Vagina (tissue), 2 donors: Measurements from ENCODE around the gene TRNT1.

Experiments used
- POLR2A ChIP-seq, 2 donors: fragments of 450-650 bp; IDR thresholded peaks; one replicate each; pipeline ENCODE4 v1.6.1; 2017; ENCODE audit warnings: antibody characterized with exemption in 2 of 2, mild to moderate bottlenecking in 2 of 2, moderate library complexity in 2 of 2
- TF ChIP-seq, protein P1 (sequence below), 3 experiments: fragments of 450-650 bp in 2 of 3; fragments of 200-600 bp in 1 of 3; sonication (generic) in 1 of 3; IDR thresholded peaks; one replicate each; pipeline ENCODE4 v1.5.1; 2017 to 2019; ENCODE audit warnings: antibody characterized with exemption in 3 of 3, mild to moderate bottlenecking in 2 of 3, moderate library complexity in 2 of 3

DNA sequence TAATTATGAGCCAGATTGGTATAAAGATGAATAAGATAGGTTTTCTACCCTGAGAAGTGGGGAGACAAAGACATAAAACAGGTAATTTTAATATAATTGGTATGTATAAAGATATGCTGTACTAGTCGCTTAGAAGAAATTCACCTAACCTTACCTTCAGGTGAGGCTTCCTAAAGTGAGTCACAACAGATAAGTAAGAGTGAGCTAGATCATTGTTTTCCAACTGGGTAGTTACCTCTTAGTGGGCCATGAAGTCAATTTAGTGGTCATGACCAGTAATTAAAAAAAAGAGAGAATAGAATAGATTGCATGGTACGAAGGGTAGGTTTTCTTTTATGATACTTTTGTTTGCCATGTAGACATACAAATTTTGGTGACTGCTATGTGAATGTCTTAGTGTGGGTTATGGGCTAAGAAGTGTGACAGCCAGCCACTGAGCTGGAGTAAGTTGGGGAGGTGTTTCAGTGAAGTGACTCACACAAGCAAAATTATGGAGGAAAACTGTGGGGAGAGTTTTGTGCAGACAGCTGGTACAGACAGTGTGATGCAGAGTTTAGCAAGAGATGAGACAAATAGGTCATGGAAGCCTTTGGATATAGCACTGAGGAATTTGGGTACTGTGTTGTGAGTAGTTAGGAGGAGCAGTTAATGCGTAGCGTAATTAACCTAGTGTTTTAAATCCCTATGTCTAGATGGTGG, 8.2 kb downstream of the TRNT1 start:
- TF ChIP-seq POLR2A (IDR thresholded peaks at IDR 0.05) = no peak
- TF ChIP-seq, protein P1, sequence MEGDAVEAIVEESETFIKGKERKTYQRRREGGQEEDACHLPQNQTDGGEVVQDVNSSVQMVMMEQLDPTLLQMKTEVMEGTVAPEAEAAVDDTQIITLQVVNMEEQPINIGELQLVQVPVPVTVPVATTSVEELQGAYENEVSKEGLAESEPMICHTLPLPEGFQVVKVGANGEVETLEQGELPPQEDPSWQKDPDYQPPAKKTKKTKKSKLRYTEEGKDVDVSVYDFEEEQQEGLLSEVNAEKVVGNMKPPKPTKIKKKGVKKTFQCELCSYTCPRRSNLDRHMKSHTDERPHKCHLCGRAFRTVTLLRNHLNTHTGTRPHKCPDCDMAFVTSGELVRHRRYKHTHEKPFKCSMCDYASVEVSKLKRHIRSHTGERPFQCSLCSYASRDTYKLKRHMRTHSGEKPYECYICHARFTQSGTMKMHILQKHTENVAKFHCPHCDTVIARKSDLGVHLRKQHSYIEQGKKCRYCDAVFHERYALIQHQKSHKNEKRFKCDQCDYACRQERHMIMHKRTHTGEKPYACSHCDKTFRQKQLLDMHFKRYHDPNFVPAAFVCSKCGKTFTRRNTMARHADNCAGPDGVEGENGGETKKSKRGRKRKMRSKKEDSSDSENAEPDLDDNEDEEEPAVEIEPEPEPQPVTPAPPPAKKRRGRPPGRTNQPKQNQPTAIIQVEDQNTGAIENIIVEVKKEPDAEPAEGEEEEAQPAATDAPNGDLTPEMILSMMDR (IDR thresholded peaks at IDR 0.05) = no peak
